ENCODE data around the gene SNCAIP. TPM values are rescaled to one million over a fixed set of nuclear protein-coding genes. Genes with fewer than 3 reads are reported as not detected.

Gene SNCAIP
- total and polyA plus RNA-seq, 2 of the 4 experiments (the other 2 are of a cell fraction), result 15.3 to 19.0 TPM

DNA sequence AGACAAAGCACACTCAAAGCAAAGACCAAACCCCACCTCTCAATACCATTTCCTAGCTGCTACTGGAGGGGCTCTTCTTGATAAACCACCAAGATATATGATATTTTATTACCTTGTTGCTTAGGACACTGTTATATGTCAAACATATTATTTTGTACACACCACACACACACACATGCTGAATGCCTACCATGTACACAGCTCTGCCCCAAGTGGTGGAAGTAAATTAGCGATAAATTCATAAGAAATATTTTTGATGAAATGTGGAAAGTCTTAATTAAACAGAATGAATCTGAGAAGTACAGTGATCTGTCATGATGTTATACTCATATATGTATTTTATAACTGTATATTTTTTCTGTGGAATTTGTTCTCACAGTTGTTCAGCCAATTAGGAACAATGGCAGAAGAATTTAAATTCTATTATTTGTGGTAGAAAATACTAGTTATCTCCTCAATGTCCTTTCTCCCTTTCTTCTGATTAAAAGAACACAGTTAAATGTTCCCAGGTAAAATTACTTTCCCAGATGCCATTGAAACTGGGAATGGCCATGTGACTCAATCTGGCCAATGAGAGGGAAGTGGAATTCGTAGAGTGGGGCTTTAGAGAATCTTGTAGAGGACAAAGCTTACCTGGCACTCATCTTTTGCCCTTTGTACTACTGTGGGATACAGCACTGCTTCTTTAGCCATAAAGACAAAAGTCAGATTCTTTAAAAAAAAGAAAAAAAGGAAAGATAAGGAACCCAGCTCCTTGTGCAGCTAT lies 156.5 kb downstream of the SNCAIP start:
- Histone ChIP-seq H3K9me1 (ENCODE audit: insufficient read depth, low read length) (0 out of 2 replicates have a peak, but pooled peaks cover 4% of the 10 kb centered on the region), H3K79me1 (ENCODE audit: low read depth in 1 of 2, low read length in 2 of 2) (no peaks in the 10 kb centered on the region), H4K20me1 (ENCODE audit: insufficient read depth, low read length) (no peaks in the 10 kb centered on the region), H3K27me3 (ENCODE audit: control insufficient read depth, insufficient read depth, low read length) (no peaks in the 10 kb centered on the region), H2BK120ac (ENCODE audit: low read depth, low read length) (no peak overlapping the region), H2AK9ac (replicated peaks; ENCODE audit: low read depth, low read length, poor library complexity) (no peak overlapping the region), H3K27ac (ENCODE audit: insufficient read depth, low read length) (no peak overlapping the region), H3K4ac (ENCODE audit: low read depth, low read length) (no peak overlapping the region), H3K9me3 (ENCODE audit: control insufficient read depth, insufficient read depth, low read length) (no peaks in the 10 kb centered on the region), H3K4me3 (ENCODE audit: insufficient read depth, low read depth, low read length) (no peak overlapping the region), H3K36me3 (ENCODE audit: control insufficient read depth, insufficient read depth, low read length) (no peaks in the 10 kb centered on the region), H3K23ac (ENCODE audit: low read depth, low read length) (no peak overlapping the region), H2AK5ac (ENCODE audit: low read depth, low read length) (no peak overlapping the region), H4K91ac (ENCODE audit: insufficient read depth, low read depth, low read length) (no peak overlapping the region), H4K8ac (ENCODE audit: low read depth in 2 of 2, low read length in 2 of 2) (no peak overlapping the region), H4K5ac (ENCODE audit: low read depth, low read length) (no peak overlapping the region), H3K18ac (ENCODE audit: low read depth, low read length) (no peak overlapping the region), H3K9ac (ENCODE audit: low read depth, low read length) (no peak overlapping the region), H3K14ac (replicated peaks; ENCODE audit: low read depth, low read length) (no peak overlapping the region), H3K56ac (ENCODE audit: extremely low read depth, insufficient read depth, low read length) (no peak overlapping the region), H3K4me1 (ENCODE audit: control insufficient read depth, insufficient read depth, low read length) (no peaks in the 10 kb centered on the region), H2BK5ac (ENCODE audit: low read depth, low read length, poor library complexity, severe bottlenecking) (no peak overlapping the region), H2BK15ac (ENCODE audit: low read depth, low read length) (no peak overlapping the region), H3K4me2 (ENCODE audit: low read depth, low read length) (no peak overlapping the region), H2AFZ (replicated peaks; ENCODE audit: low read length, poor library complexity) (no peak overlapping the region), H2BK20ac (ENCODE audit: low read depth, low read length) (no peak overlapping the region)
- DNase-seq (no peak), ATAC-seq (ENCODE audit: low read depth) (no peak)
- dilution Hi-C loops (cut with HindIII; ENCODE audit: low sequenced_read_pairs, unreplicated experiment), result no loop called here
- intact Hi-C loops (cut with micrococcal nuclease), result no loop called here
- no CpG with 5 or more reads among the region's 2 CpGs for WGBS, 2 experiments (ENCODE audit: extremely low coverage in 2 of 2, insufficient read length in 1 of 2)
- no peak for TF ChIP-seq FOS (IDR thresholded peaks at IDR 0.05; ENCODE audit: low read depth, low read length)
- TF ChIP-seq USF2 (IDR thresholded peaks at IDR 0.05; ENCODE audit: low read depth, low read length), result 0 out of 2 replicates have a peak, but pooled peaks have one; percentile 28
- CTCF ChIA-PET, result no interaction called here
- in situ Hi-C loops (cut with MboI; ENCODE audit: low sequenced_read_pairs), result no loop called here
- POLR2A ChIA-PET (ENCODE audit: unreplicated experiment), result no interaction called here
- BruUV-seq (replicated peaks), result no TSS peak

Data from IMR-90 (cell line).